HepG2 (cell line): ENCODE data around the gene PTPN18. TPM values are rescaled to one million over a fixed set of nuclear protein-coding genes. Genes with fewer than 3 reads are reported as not detected.

ENCODE experiments used
- ATAC-seq: fragments of 200-7000 bp; cut with Tn5 transposase; 3 replicates; pipeline ENCODE4 v1.9.1; 2020; ENCODE audit warnings: mild to moderate bottlenecking, moderate library complexity
- BruUV-seq: library from RNA; stranded (reverse); fragments of 400-500 nt; replicated peaks from 2 replicates; lab custom pipeline; 2021; lab: Mats Ljungman, UMichigan
- CTCF ChIA-PET: fragments of 300-600 bp; formaldehyde crosslinking; extraction: SDS; loops from one replicate; lab custom pipeline; 2021; ENCODE audit warnings: low total read pairs, inconsistent platforms, low intra/inter-chr PET ratio; lab: Yijun Ruan, JAX
- POLR2A ChIA-PET: fragments of 350-600 bp; sonication (Branson Sonifier 250); formaldehyde crosslinking; loops from one replicate; lab custom pipeline; 2020; ENCODE audit warnings: antibody characterized with exemption, inconsistent platforms; lab: Yijun Ruan, JAX
- DNase-seq: peaks from one replicate; pipeline ENCODE4 v3.0.0-alpha.2; 2015; ENCODE audit warnings: low spot score
- FAIRE-seq: peaks from 3 replicates; lab custom pipeline; 2011; peaks lifted over from hg19 to GRCh38; lab: Jason Lieb, UNC
- H2AFZ ChIP-seq: one replicate; pipeline ENCODE4 v1.6.1; 2011; ENCODE audit warnings: low read length, inconsistent platforms
- H3K27ac ChIP-seq: fragments of 300-600 bp; 3 replicates; pipeline ENCODE4 v1.8.0; 2011; ENCODE audit warnings: mixed run types, mild to moderate bottlenecking, mixed read lengths, low read length, inconsistent platforms; ENCODE audit not compliant: insufficient read depth; ENCODE audit errors: extremely low read length
- H3K27me3 ChIP-seq, 2 experiments: fragments of 200-600 bp in 1 of 2; 2 replicates in 1 of 2; 3 replicates in 1 of 2; pipeline versions ENCODE4 v1.6.0 to v1.8.0; 2011; ENCODE audit warnings: low read length in 2 of 2, mild to moderate bottlenecking in 2 of 2, moderate library complexity in 2 of 2, inconsistent platforms in 1 of 2; ENCODE audit not compliant: insufficient read depth in 2 of 2, control insufficient read depth in 1 of 2
- H3K36me3 ChIP-seq, 2 experiments: fragments of 200-600 bp in 1 of 2; replicated peaks in 1 of 2; 2 replicates in 1 of 2; 3 replicates in 1 of 2; pipeline versions ENCODE4 v1.5.1 to v1.8.0; 2011; ENCODE audit warnings: low read length in 2 of 2, inconsistent platforms in 1 of 2; ENCODE audit not compliant: insufficient read depth in 2 of 2, control insufficient read depth in 1 of 2
- H3K4me1 ChIP-seq: 2 replicates; pipeline ENCODE4 v1.5.1; 2012; ENCODE audit warnings: low read length, inconsistent platforms; ENCODE audit not compliant: insufficient read depth
- H3K4me2 ChIP-seq: 2 replicates; pipeline ENCODE4 v1.6.0; 2011; ENCODE audit warnings: low read depth, low read length, inconsistent platforms
- H3K4me3 ChIP-seq, 3 experiments: fragments of 200-600 bp in 1 of 3; sonication (generic), shearing (Covaris generic) in 1 of 3; replicated peaks in 1 of 3; 2 replicates each; pipeline ENCODE4 v1.5.1; 2011 to 2016; ENCODE audit warnings: low read length in 3 of 3, inconsistent platforms in 2 of 3, low read depth in 2 of 3, mild to moderate bottlenecking in 2 of 3, control low read depth in 1 of 3, mixed read lengths in 1 of 3; ENCODE audit not compliant: insufficient read depth in 1 of 3
- H3K79me2 ChIP-seq: one replicate; pipeline ENCODE4 v1.6.1; 2011; ENCODE audit warnings: low read length, inconsistent platforms; ENCODE audit not compliant: insufficient read depth
- H3K9ac ChIP-seq: 2 replicates; pipeline ENCODE4 v1.6.0; 2011; ENCODE audit warnings: mild to moderate bottlenecking, low read depth, low read length, inconsistent platforms; ENCODE audit not compliant: insufficient read depth
- H3K9me3 ChIP-seq: 2 replicates; pipeline ENCODE4 v1.5.1; 2012; ENCODE audit warnings: mild to moderate bottlenecking, low read length
- H4K20me1 ChIP-seq: 2 replicates; pipeline ENCODE4 v1.6.0; 2011; ENCODE audit warnings: inconsistent platforms, mild to moderate bottlenecking, low read length, moderate library complexity; ENCODE audit not compliant: insufficient read depth
- MAZ ChIP-seq, 2 experiments: sonication (generic) in 1 of 2; formaldehyde crosslinking in 1 of 2; IDR thresholded peaks; 2 replicates each; pipeline versions ENCODE4 v1.5.0 to v1.6.1; 2012 to 2020; ENCODE audit warnings: low read depth in 2 of 2, mild to moderate bottlenecking in 2 of 2, borderline replicate concordance in 1 of 2, improper control_type of control experiment in 1 of 2, low read length in 1 of 2, missing genetic modification reagents in 1 of 2, moderate library complexity in 1 of 2
- MTF2 ChIP-seq: sonication (generic); formaldehyde crosslinking; IDR thresholded peaks from 2 replicates; pipeline ENCODE4 v1.5.0; 2020; ENCODE audit warnings: missing genetic modification reagents, borderline replicate concordance
- PAXIP1 ChIP-seq: sonication (generic); formaldehyde crosslinking; conservative IDR thresholded peaks from 2 replicates; pipeline ENCODE4 v1.4.0; 2020; ENCODE audit warnings: mild to moderate bottlenecking, missing genetic modification reagents, moderate library complexity
- TFAP4 ChIP-seq: sonication (generic); IDR thresholded peaks from 2 replicates; pipeline ENCODE4 v1.6.1; 2016; ENCODE audit warnings: low read depth, borderline replicate concordance
- THRA ChIP-seq: sonication (generic); formaldehyde crosslinking; IDR thresholded peaks from 2 replicates; pipeline ENCODE4 v1.4.0; 2020; ENCODE audit warnings: missing genetic modification reagents, borderline replicate concordance
- ZBTB10 ChIP-seq: sonication (generic); formaldehyde crosslinking; IDR thresholded peaks from 2 replicates; pipeline ENCODE4 v1.4.0; 2020; ENCODE audit warnings: missing genetic modification reagents, borderline replicate concordance
- WGBS: methylation state at CpG from one replicate; pipeline ENCODE4 v1.1.6; 2017; ENCODE audit warnings: low lambda C conversion rate; 5-methylcytosine and 5-hydroxymethylcytosine counted together
- in situ Hi-C: cut with HindIII; loops from 2 replicates; pipeline ENCODE4 v1.10.0; 2017; ENCODE audit warnings: low pct_unique_long_range_greater_than_20kb; ENCODE audit not compliant: extremely low pct_ligation_motif_present
- intact Hi-C: fragments of 100-400 bp; cut with micrococcal nuclease; formaldehyde crosslinking; loops from one replicate; pipeline ENCODE4 v1.10.0; 2022; ENCODE audit not compliant: unreplicated experiment
- polyA plus RNA-seq, 8 experiments: library from polyadenylated mRNA; depleted of rRNA in 3 of 8; stranded (reverse) in 7 of 8; unstranded in 1 of 8; fragments of >200 nt; fragmentation: Illumina TruSeq in 4 of 8; extraction: Trizol in 4 of 8; gene quantifications; 2 replicates each; pipeline versions ENCODE4 v1.2.1 to v1.2.3, GENCODE V29; 2011 to 2016; ENCODE audit warnings: low read depth in 4 of 8, missing spikeins in 1 of 8, mixed read lengths in 1 of 8; ENCODE audit not compliant: insufficient read depth in 1 of 8
- total RNA-seq, 5 experiments: library from RNA; depleted of rRNA; stranded (reverse); fragments of >200 nt; fragmentation: Illumina TruSeq; extraction: Trizol; gene quantifications; 2 replicates each; pipeline ENCODE4 v1.2.3, GENCODE V29; 2016; ENCODE audit warnings: low read depth in 1 of 5

The PTPN18 gene
- total and polyA plus RNA-seq, 2 of the 13 experiments (the other 11 are each of a cell fraction or from before 2014, with no cell fraction given): 14.8 to 39.6 TPM

- Histone ChIP-seq H4K20me1 (no peaks in the 10 kb centered on the region), H2AFZ (no peak overlapping the region), H3K4me2 (no peak overlapping the region), H3K79me2 (no peaks in the 10 kb centered on the region), H3K27ac (no peak overlapping the region), H3K27me3 (peaks cover 2 to 23% of the 10 kb centered on the region in 2 experiments; a peak in 3 of 5 replicates), H3K9me3 (no peaks in the 10 kb centered on the region), H3K36me3 (no peaks in the 10 kb centered on the region), H3K9ac (no peak overlapping the region), H3K4me1 (peaks cover 15% of the 10 kb centered on the region), H3K4me3 (no peak overlapping the region)
- POLR2A ChIA-PET: no interaction called here
- TF ChIP-seq ZBTB10 (CRISPR knock-in tag) (no peak), TFAP4 (no peak), MAZ (IDR thresholded peaks at IDR 0.05; ENCODE audit: borderline replicate concordance, low read depth, low read length) (no peak), MAZ (CRISPR knock-in tag; IDR thresholded peaks at IDR 0.05; ENCODE audit: low read depth) (no peak), THRA (CRISPR knock-in tag) (no peak), PAXIP1 (CRISPR knock-in tag) (no peak), MTF2 (CRISPR knock-in tag) (no peak)
- FAIRE-seq (no peak), DNase-seq (no peak), ATAC-seq (no peak)
- no TSS peak for BruUV-seq
- 41% methylated on average over 4 of the region's 4 CpGs for WGBS
- intact Hi-C loops (no loop called here), in situ Hi-C loops (no loop called here)
- CTCF ChIA-PET: no interaction called here
Measured at GRCh38 chr2:130387071-130387400, 31.2 kb downstream of the PTPN18 start.
